ENCODE data around the gene DIP2C.

The DIP2C gene

GRCh38 chr10:606762-607544 lies 82.5 kb downstream of the DIP2C start:
- CTCF ChIA-PET: interaction anchor here (1.0 kb wide), 1 partner anchor 19 kb away, joined by 4 read pairs; no protein-coding TSS in a partner anchor
- POLR2A ChIA-PET: no interaction called here
- TF ChIP-seq L3MBTL2 (conservative IDR thresholded peaks at IDR 0.05): no peak
- no peak for TF ChIP-seq HDGF (IDR thresholded peaks at IDR 0.05; ENCODE audit: borderline replicate concordance)
- no peak for TF ChIP-seq LEF1 (IDR thresholded peaks at IDR 0.05; ENCODE audit: borderline replicate concordance)
- no peak for TF ChIP-seq ELF4 (IDR thresholded peaks at IDR 0.05)
- no peak for TF ChIP-seq NFRKB (IDR thresholded peaks at IDR 0.05)
- TF ChIP-seq FOXK2 (IDR thresholded peaks at IDR 0.05): no peak

DNA sequence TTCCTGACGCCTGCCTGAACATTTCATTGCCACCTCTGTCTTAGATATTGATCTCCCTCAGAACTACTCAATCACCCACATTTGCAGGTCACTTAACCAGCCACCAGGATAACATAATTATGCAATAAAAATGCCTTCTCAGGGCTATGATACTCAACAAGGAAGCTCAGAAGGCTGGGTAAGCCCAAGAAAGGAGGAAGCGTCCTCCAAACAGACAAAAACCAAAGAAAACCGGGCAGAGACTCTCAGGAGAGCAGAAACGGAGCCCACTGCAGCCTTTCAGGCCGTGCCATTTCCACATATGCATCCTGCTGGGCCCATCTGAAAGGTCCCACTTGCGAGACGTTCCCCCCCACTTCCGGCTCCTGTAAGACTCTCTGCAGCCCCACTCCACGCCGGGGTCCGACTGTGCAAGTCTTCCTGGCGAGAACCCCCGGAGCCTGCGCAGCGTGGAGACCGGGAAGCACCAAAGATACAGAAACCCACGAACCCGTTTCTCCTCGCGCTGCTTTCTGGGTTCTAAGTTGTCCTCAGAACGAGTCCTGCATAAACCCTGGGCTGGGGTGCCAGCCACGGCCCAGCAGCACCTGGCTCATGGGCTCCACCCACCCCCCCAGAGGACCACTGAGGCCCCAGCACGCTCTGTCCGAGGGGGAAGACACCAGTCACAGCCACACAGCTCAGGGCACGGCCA lies 83.7 kb downstream of the DIP2C start:
- TF ChIP-seq PKNOX1 (IDR thresholded peaks at IDR 0.05): no peak
- no peak for TF ChIP-seq FOXK2 (IDR thresholded peaks at IDR 0.05)

More at GRCh38 chr10:606762-607544, 82.5 kb downstream of the DIP2C start:
- DNase-seq (ENCODE audit: extremely low spot score): no peak

DNA sequence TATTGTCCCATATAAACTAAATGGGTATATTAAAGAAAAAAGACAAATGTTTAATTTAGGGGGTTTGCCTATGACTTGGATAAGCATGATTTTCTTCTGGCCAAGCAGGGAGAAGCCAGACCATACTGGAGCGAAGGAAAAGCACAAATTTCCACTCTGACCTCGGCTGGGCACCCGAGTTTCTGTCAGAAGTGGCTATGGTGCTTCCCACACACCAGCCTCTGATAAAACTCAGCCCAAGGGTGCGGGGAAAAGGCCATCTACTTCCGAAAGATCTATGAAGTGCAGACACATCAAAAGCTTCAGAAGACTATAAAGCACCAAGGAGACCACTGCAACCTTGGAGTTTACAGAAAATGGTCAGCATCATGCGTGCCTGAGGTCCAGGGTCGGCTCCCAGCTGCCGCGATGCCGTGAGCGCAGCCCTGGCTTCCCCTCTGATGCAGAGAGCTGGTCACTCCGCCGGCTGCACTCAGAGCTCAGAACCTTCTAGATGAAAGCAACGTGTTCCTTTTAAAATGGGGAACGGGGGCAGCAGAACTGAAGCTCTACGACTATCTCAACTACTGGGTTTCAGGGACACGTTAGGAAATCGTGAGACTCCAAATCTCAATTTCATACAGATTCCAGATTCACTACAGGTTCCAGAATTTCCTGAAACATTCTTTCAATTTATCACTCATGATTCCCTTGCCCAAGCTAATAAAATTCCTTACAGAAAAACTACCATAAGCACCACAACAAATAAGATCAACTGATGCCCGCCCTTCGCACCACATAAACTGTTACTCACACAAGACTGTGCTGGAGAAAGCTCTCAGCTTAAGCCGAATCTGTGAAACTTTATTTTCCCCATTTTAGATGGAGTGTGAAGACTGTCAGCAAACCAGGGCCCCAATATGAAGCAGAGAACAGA lies 84.5 kb downstream of the DIP2C start:
- DNase-seq (ENCODE audit: extremely low spot score): no peak
- POLR2A ChIA-PET: no interaction called here
- no peak for TF ChIP-seq FOXK2 (IDR thresholded peaks at IDR 0.05)
- no peak for TF ChIP-seq ZNF384 (IDR thresholded peaks at IDR 0.05)
- TF ChIP-seq TARDBP (IDR thresholded peaks at IDR 0.05): no peak
- CTCF ChIA-PET: no interaction called here

More for the DNA sequence above, 83.7 kb downstream of the DIP2C start:
- DNase-seq (ENCODE audit: extremely low spot score): no peak
- POLR2A ChIA-PET: no interaction called here
- CTCF ChIA-PET: no interaction called here

DNA sequence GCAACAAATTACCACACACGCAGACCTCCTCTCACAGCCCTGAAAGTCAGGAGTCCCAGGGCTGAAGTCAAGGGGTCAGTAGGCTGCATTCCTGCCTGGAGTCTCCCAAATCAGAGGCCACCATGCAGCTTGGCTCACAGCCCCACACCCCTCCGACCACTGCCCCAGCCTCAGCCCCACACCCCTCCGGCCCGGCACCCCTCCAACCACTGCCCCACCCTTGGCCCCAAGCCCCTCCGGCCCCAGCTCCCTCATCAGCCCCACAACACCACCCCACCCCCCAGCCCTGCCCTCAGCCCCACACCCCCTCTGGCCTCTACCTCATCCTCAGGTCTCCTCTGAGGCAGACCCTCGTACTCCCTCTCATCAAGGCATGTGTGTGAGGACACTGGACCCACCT lies 85.7 kb downstream of the DIP2C start:
- TF ChIP-seq CTBP1 (IDR thresholded peaks at IDR 0.05; ENCODE audit: borderline replicate concordance) (no peak), FOXK2 (IDR thresholded peaks at IDR 0.05) (no peak), ZNF384 (IDR thresholded peaks at IDR 0.05) (no peak), HDGF (IDR thresholded peaks at IDR 0.05; ENCODE audit: borderline replicate concordance) (no peak), FOXM1 (IDR thresholded peaks at IDR 0.05; ENCODE audit: borderline replicate concordance) (no peak), BHLHE40 (IDR thresholded peaks at IDR 0.05; ENCODE audit: borderline replicate concordance) (no peak), SUZ12 (IDR thresholded peaks at IDR 0.05) (no peak), LEF1 (IDR thresholded peaks at IDR 0.05; ENCODE audit: borderline replicate concordance) (no peak), TARDBP (IDR thresholded peaks at IDR 0.05) (no peak), PKNOX1 (IDR thresholded peaks at IDR 0.05) (no peak)

DNA sequence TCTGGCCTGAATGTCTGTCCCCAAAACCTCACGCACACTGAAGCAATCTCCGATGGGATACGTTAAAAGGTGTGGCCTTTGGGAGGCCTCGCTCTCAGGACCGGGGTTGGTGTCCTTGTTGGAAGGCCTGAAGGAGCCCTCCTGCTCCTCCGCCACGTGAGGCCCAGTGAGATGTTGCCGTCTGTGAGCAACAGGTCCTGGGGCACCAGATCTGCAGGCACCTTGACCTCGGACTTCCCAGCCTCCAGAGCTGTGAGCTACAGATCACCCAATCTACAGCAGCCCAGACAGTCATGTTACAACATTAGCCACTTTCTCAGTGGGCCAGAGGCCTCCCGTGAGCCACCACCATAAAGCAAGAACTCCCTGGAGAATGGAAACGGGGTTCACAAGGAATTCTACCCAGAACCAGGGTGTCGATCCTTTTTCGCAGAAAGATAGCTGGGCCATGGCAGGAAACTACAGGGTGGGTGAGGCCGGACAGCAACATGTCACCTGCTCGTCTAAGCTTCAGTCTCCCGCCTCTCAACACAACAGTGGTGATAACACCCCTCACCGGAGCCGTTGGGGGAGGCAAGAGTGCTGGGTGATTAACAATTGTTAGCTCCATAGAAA lies 87.0 kb downstream of the DIP2C start:
- DNase-seq (ENCODE audit: extremely low spot score): no peak
- ChIA-PET CTCF (no interaction called here), POLR2A (no interaction called here)
- no peak for TF ChIP-seq FOXM1 (IDR thresholded peaks at IDR 0.05; ENCODE audit: borderline replicate concordance)
- TF ChIP-seq LEF1 (IDR thresholded peaks at IDR 0.05; ENCODE audit: borderline replicate concordance): no peak
- no peak for TF ChIP-seq PKNOX1 (IDR thresholded peaks at IDR 0.05)
- TF ChIP-seq L3MBTL2 (conservative IDR thresholded peaks at IDR 0.05): no peak
- TF ChIP-seq ARNT (IDR thresholded peaks at IDR 0.05): no peak
- no peak for TF ChIP-seq FOXA1 (IDR thresholded peaks at IDR 0.05)
- no peak for TF ChIP-seq ZNF384 (IDR thresholded peaks at IDR 0.05)
- no peak for TF ChIP-seq SP1 (IDR thresholded peaks at IDR 0.05)
- no peak for TF ChIP-seq HDGF (IDR thresholded peaks at IDR 0.05; ENCODE audit: borderline replicate concordance)
- no peak for TF ChIP-seq TARDBP (IDR thresholded peaks at IDR 0.05)
- no peak for TF ChIP-seq FOXK2 (IDR thresholded peaks at IDR 0.05)
- TF ChIP-seq BHLHE40 (IDR thresholded peaks at IDR 0.05; ENCODE audit: borderline replicate concordance): no peak
- no peak for TF ChIP-seq ELF4 (IDR thresholded peaks at IDR 0.05)
- TF ChIP-seq SUZ12 (IDR thresholded peaks at IDR 0.05): no peak
- no peak for TF ChIP-seq CTBP1 (IDR thresholded peaks at IDR 0.05; ENCODE audit: borderline replicate concordance)

More for the DNA sequence above, 85.7 kb downstream of the DIP2C start:
- POLR2A ChIA-PET: no interaction called here
- DNase-seq (ENCODE audit: extremely low spot score): no peak
- CTCF ChIA-PET: no interaction called here

- CTCF ChIA-PET: no interaction called here
Observed at GRCh38 chr10:601660-601963, 87.9 kb downstream of the DIP2C start.

More at GRCh38 chr10:601660-601963, 87.9 kb downstream of the DIP2C start:
- no peak for DNase-seq (ENCODE audit: extremely low spot score)
- POLR2A ChIA-PET: no interaction called here
- no peak for TF ChIP-seq LEF1 (IDR thresholded peaks at IDR 0.05; ENCODE audit: borderline replicate concordance)
- no peak for TF ChIP-seq ZNF384 (IDR thresholded peaks at IDR 0.05)
- TF ChIP-seq CTBP1 (IDR thresholded peaks at IDR 0.05; ENCODE audit: borderline replicate concordance): no peak
- no peak for TF ChIP-seq FOXM1 (IDR thresholded peaks at IDR 0.05; ENCODE audit: borderline replicate concordance)
- TF ChIP-seq FOXK2 (IDR thresholded peaks at IDR 0.05): no peak

Data from HEK293T (cell line).